Testis (tissue), 3 donors: Measurements from ENCODE around the gene GAS5. TPM values are rescaled to one million over a fixed set of nuclear protein-coding genes. Genes with fewer than 3 reads are reported as not detected.
"Not testable (repeated sequence)": the region's sequence is repeated elsewhere in the genome, so short reads cannot be mapped to it uniquely, and the experiment has no call there.

Source experiments
- DNase-seq: peaks from one replicate; pipeline ENCODE4 v3.0.0-alpha.2; 2019
- H3K27ac ChIP-seq, 2 donors: fragments of 200-600 bp; sonication (generic); one replicate each; pipeline ENCODE4 v1.5.1; 2019
- H3K27me3 ChIP-seq: fragments of 200-600 bp; sonication (generic); one replicate; pipeline ENCODE4 v1.5.1; 2019
- H3K36me3 ChIP-seq: fragments of 200-600 bp; sonication (generic); one replicate; pipeline ENCODE4 v1.5.1; 2017; ENCODE audit warnings: low read depth; ENCODE audit errors: missing control alignments
- H3K4me1 ChIP-seq: fragments of 200-600 bp; sonication (generic); one replicate; pipeline ENCODE4 v1.5.1; 2019
- H3K4me3 ChIP-seq, 2 donors: fragments of 200-600 bp; sonication (generic); one replicate each; pipeline ENCODE4 v1.5.1; 2017 to 2019
- H3K9me3 ChIP-seq: fragments of 200-600 bp; sonication (generic); one replicate; pipeline ENCODE4 v1.5.1; 2017
- POLR2A ChIP-seq: fragments of 450-650 bp; IDR thresholded peaks from one replicate; pipeline ENCODE4 v1.6.1; 2017; ENCODE audit warnings: antibody characterized with exemption, mild to moderate bottlenecking, moderate library complexity
- WGBS, 2 donors: methylation state at CpG; one replicate each; pipeline ENCODE4 v1.1.5; 2018; 5-methylcytosine and 5-hydroxymethylcytosine counted together
- intact Hi-C: fragments of 100-400 bp; cut with DNase I; formaldehyde crosslinking; loops from one replicate; pipeline ENCODE4 v1.15.1; 2023; ENCODE audit warnings: low total_unique reads
- polyA plus RNA-seq: library from polyadenylated mRNA; stranded (reverse); fragments of 350-450 nt; fragmentation: Illumina TruSeq; extraction: RNeasy Lipid Tissue Mini Kit (QIAGEN cat#74804); gene quantifications from one replicate; pipeline ENCODE4 v1.2.3, GENCODE V29; 2014; ENCODE audit warnings: low read depth, low replicate concordance; ENCODE audit not compliant: insufficient read depth
- total RNA-seq, 2 donors: library from RNA; depleted of rRNA; stranded (reverse); fragments of >200 nt; gene quantifications; one replicate each; pipeline ENCODE4 v1.2.3, GENCODE V29; 2016
- TF ChIP-seq, protein P1 (sequence below), 3 experiments: fragments of 450-650 bp in 2 of 3; fragments of 200-600 bp in 1 of 3; sonication (generic) in 1 of 3; IDR thresholded peaks; one replicate each; pipeline ENCODE4 v1.5.1; 2016 to 2019; ENCODE audit warnings: antibody characterized with exemption in 3 of 3, mild to moderate bottlenecking in 2 of 3, moderate library complexity in 1 of 3

The GAS5 gene
- total and polyA plus RNA-seq, 3 donors from 2014 or later, result 101 to 158 (median 130) TPM

- WGBS, 2 donors, result 91 to 92% methylated on average over 4 of the region's 4 CpGs
- no peak for TF ChIP-seq POLR2A
- TF ChIP-seq, protein P1, sequence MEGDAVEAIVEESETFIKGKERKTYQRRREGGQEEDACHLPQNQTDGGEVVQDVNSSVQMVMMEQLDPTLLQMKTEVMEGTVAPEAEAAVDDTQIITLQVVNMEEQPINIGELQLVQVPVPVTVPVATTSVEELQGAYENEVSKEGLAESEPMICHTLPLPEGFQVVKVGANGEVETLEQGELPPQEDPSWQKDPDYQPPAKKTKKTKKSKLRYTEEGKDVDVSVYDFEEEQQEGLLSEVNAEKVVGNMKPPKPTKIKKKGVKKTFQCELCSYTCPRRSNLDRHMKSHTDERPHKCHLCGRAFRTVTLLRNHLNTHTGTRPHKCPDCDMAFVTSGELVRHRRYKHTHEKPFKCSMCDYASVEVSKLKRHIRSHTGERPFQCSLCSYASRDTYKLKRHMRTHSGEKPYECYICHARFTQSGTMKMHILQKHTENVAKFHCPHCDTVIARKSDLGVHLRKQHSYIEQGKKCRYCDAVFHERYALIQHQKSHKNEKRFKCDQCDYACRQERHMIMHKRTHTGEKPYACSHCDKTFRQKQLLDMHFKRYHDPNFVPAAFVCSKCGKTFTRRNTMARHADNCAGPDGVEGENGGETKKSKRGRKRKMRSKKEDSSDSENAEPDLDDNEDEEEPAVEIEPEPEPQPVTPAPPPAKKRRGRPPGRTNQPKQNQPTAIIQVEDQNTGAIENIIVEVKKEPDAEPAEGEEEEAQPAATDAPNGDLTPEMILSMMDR (IDR thresholded peaks at IDR 0.05), result no peak
- no peak for DNase-seq
These were observed 19.2 kb upstream of the GAS5 start for GRCh38 chr1:173886746-173887611.

GRCh38 chr1:173884701-173885100, 16.9 kb upstream of the GAS5 start:
- Histone ChIP-seq H3K9me3 (no peaks in the 10 kb centered on the region), H3K4me1 (no peaks in the 10 kb centered on the region), H3K27ac (no peak overlapping the region), H3K27me3 (no peaks in the 10 kb centered on the region), H3K4me3 (no peak overlapping the region), H3K36me3 (no peaks in the 10 kb centered on the region)
- TF ChIP-seq, protein P1 (IDR thresholded peaks at IDR 0.05), result no peak
- no peak for TF ChIP-seq POLR2A
- intact Hi-C loops, result no loop called here
- no peak for DNase-seq
- WGBS, 2 donors, result 95 to 97% methylated on average over 5 of the region's 5 CpGs

More at GRCh38 chr1:173886746-173887611, 19.2 kb upstream of the GAS5 start:
- no peak overlapping the region for H3K27ac ChIP-seq
- no peaks in the 10 kb centered on the region for H3K36me3 ChIP-seq
- intact Hi-C loops, result no loop called here
- no peak overlapping the region for H3K4me3 ChIP-seq
- no peaks in the 10 kb centered on the region for H3K27me3 ChIP-seq
- no peaks in the 10 kb centered on the region for H3K9me3 ChIP-seq
- H3K4me1 ChIP-seq, result no peaks in the 10 kb centered on the region

- H3K4me3 ChIP-seq, H3K27me3 ChIP-seq, intact Hi-C loops, H3K27ac ChIP-seq, H3K4me1 ChIP-seq, H3K36me3 ChIP-seq, H3K9me3 ChIP-seq, DNase-seq: not testable (repeated sequence)
- WGBS, 2 donors, result 95 to 99% methylated on average over 4 of the region's 4 CpGs
These were observed 13.3 kb upstream of the GAS5 start for GRCh38 chr1:173881117-173881516.

DNA sequence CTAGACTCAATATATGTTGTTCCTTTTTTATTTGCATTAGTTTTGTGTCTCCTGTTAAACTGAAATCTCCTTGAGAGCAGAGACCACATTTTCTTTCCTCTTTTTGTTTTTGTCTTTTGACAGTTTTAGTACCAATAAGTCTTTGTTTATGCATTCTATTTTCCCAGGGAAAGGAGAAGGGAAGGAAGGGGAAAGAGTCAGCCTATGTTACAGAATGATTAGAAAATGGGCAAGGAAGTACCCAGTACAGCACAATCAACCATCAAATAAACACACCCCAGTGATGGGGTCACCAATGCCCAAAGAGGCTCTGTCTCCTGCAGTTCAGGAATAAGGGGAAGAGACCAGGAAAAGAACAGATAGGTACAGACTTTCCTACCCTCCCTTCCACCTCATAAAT, 10.5 kb upstream of the GAS5 start:
- no peak overlapping the region for H3K4me3 ChIP-seq
- no peaks in the 10 kb centered on the region for H3K4me1 ChIP-seq
- no peaks in the 10 kb centered on the region for H3K27me3 ChIP-seq
- no peaks in the 10 kb centered on the region for H3K36me3 ChIP-seq
- intact Hi-C loops, result no loop called here
- DNase-seq, result no peak
- H3K27ac ChIP-seq, result no peak overlapping the region
- TF ChIP-seq POLR2A, result no peak
- TF ChIP-seq, protein P1 (IDR thresholded peaks at IDR 0.05), result no peak
- no peaks in the 10 kb centered on the region for H3K9me3 ChIP-seq

DNA sequence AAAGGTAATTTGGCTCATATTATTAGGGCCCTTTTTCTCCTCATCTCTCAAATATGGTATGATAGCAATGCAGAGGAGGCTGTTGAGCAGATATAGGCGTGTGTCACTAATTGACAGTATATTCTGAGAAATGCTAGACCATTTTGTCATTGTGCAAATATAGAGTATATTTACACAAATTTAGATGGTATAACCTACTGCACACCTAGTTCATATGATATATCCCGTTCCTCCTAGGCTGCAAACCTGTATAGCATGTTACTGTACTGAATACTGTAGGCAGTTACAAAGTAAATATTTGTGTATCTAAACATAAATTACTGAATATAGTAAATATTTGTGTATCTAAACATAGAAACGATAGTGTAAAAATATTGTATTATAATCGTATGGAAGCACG, 8.9 kb upstream of the GAS5 start:
- 92 to 94% methylated on average over 5 of the region's 5 CpGs for WGBS, 2 donors
- Histone ChIP-seq H3K4me3 (no peak overlapping the region), H3K4me1 (no peaks in the 10 kb centered on the region), H3K27me3 (no peaks in the 10 kb centered on the region), H3K36me3 (no peaks in the 10 kb centered on the region), H3K9me3 (no peaks in the 10 kb centered on the region), H3K27ac (no peak overlapping the region)
- TF ChIP-seq POLR2A, result no peak
- DNase-seq, result no peak
- intact Hi-C loops, result no loop called here

DNA sequence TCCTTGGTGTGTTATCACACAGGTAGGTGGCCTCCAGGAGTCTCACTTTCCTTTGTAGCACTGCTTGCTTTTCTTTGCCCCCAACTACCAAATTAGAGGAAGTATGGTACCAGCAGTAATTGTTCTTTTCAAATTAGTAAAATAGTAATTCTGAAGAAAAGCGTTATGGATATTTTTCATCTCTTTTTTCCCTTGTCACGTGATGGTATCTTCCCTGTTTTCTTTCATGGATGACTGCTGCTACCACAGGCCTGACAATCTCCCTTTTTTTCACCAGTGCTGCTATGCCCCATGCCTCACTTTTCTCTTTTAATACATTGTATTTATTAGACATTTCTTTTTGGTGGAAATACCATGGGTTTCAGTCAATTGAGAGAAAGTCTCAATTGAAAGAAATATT, 3.7 kb upstream of the GAS5 start:
- H3K27me3 ChIP-seq, result no peaks in the 10 kb centered on the region
- WGBS, 2 donors, result 87 to 95% methylated on average over 2 of the region's 2 CpGs
- no peaks in the 10 kb centered on the region for H3K36me3 ChIP-seq
- no peak overlapping the region for H3K27ac ChIP-seq
- H3K4me3 ChIP-seq, result no peak overlapping the region
- intact Hi-C loops, result no loop called here
- H3K9me3 ChIP-seq, result no peaks in the 10 kb centered on the region
- DNase-seq, result no peak
- peaks cover 17% of the 10 kb centered on the region for H3K4me1 ChIP-seq
- TF ChIP-seq, protein P1 (IDR thresholded peaks at IDR 0.05), result no peak
- TF ChIP-seq POLR2A, result no peak
